Peyer's patch (tissue), 4 donors: ENCODE results near the gene CWC27. TPM values are rescaled to one million over a fixed set of nuclear protein-coding genes. Genes with fewer than 3 reads are reported as not detected.

Source experiments
- DNase-seq, 3 donors: peaks; one replicate each; pipeline ENCODE4 v3.0.0-alpha.2; 2017 to 2019
- H3K27ac ChIP-seq, 4 donors: fragments of 200-600 bp; sonication (generic); one replicate each; pipeline ENCODE4 v1.5.1; 2016 to 2019
- H3K27me3 ChIP-seq, 2 donors: fragments of 200-600 bp; sonication (generic); one replicate each; pipeline ENCODE4 v1.5.1; 2019
- H3K36me3 ChIP-seq, 3 donors: fragments of 200-600 bp; sonication (generic); one replicate each; pipeline ENCODE4 v1.5.1; 2016 to 2019
- H3K4me1 ChIP-seq, 4 donors: fragments of 200-600 bp; sonication (generic); one replicate each; pipeline ENCODE4 v1.5.1; 2016 to 2019
- H3K4me3 ChIP-seq, 4 donors: fragments of 200-600 bp; sonication (generic); 1 replicate in 3 of 4; 2 replicates in 1 of 4; pipeline ENCODE4 v1.5.1; 2016 to 2019; ENCODE audit warnings: mild to moderate bottlenecking in 1 of 4
- H3K9me3 ChIP-seq, 4 donors: fragments of 200-600 bp; sonication (generic); one replicate each; pipeline ENCODE4 v1.5.1; 2016 to 2019; ENCODE audit warnings: mild to moderate bottlenecking in 1 of 4
- CTCF ChIP-seq, 6 experiments: fragments of 450-650 bp in 4 of 6; fragments of 200-600 bp in 2 of 6; sonication (generic) in 1 of 6; IDR thresholded peaks; one replicate each; pipeline ENCODE4 v1.5.1; 2017 to 2019; ENCODE audit warnings: antibody characterized with exemption in 6 of 6, mild to moderate bottlenecking in 3 of 6, moderate library complexity in 1 of 6
- POLR2A ChIP-seq, 2 donors: fragments of 450-650 bp; IDR thresholded peaks; one replicate each; pipeline ENCODE4 v1.5.1; 2017; ENCODE audit warnings: antibody characterized with exemption in 2 of 2, mild to moderate bottlenecking in 2 of 2, moderate library complexity in 2 of 2
- total RNA-seq, 4 donors: library from RNA; depleted of rRNA; stranded (reverse); fragments of >200 nt; gene quantifications; one replicate each; pipeline ENCODE4 v1.1.0, GENCODE V29; 2016

CWC27 gene
- total RNA-seq, 4 donors from 2014 or later: 10.9 to 24.8 (median 13.6) TPM

GRCh38 chr5:64744914-64745313, 23.8 kb upstream of the CWC27 start:
- Histone ChIP-seq H3K27me3 (no peaks in the 10 kb centered on the region), H3K4me3 (no peak overlapping the region), H3K27ac (no peak overlapping the region), H3K36me3 (peaks cover 0 to 16% (median 0%) of the 10 kb centered on the region in 3 donors), H3K9me3 (no peaks in the 10 kb centered on the region), H3K4me1 (no peaks in the 10 kb centered on the region)
- no peak for DNase-seq
- TF ChIP-seq POLR2A (IDR thresholded peaks at IDR 0.05): no peak
- no peak for TF ChIP-seq CTCF (IDR thresholded peaks at IDR 0.05)

GRCh38 chr5:64746446-64746845, 22.3 kb upstream of the CWC27 start:
- DNase-seq: no peak
- H3K27ac ChIP-seq: no peak overlapping the region
- peaks cover 0 to 4% (median 0%) of the 10 kb centered on the region in 3 donors for H3K36me3 ChIP-seq
- no peak overlapping the region for H3K4me3 ChIP-seq
- TF ChIP-seq POLR2A (IDR thresholded peaks at IDR 0.05): no peak
- TF ChIP-seq CTCF (IDR thresholded peaks at IDR 0.05): no peak
- no peaks in the 10 kb centered on the region for H3K9me3 ChIP-seq
- no peaks in the 10 kb centered on the region for H3K27me3 ChIP-seq
- H3K4me1 ChIP-seq: no peaks in the 10 kb centered on the region

GRCh38 chr5:64749385-64749784, 19.3 kb upstream of the CWC27 start:
- no peak for TF ChIP-seq POLR2A (IDR thresholded peaks at IDR 0.05)
- no peak for TF ChIP-seq CTCF (IDR thresholded peaks at IDR 0.05)
- no peaks in the 10 kb centered on the region for H3K4me1 ChIP-seq

GRCh38 chr5:64754066-64754465, 14.7 kb upstream of the CWC27 start:
- Histone ChIP-seq H3K4me3 (no peak overlapping the region), H3K36me3 (peaks cover 0 to 6% (median 0%) of the 10 kb centered on the region in 3 donors), H3K27me3 (no peaks in the 10 kb centered on the region), H3K4me1 (no peaks in the 10 kb centered on the region), H3K9me3 (no peaks in the 10 kb centered on the region), H3K27ac (no peak overlapping the region)
- no peak for TF ChIP-seq CTCF (IDR thresholded peaks at IDR 0.05)
- no peak for TF ChIP-seq POLR2A (IDR thresholded peaks at IDR 0.05)
- DNase-seq: no peak

More at GRCh38 chr5:64749385-64749784, 19.3 kb upstream of the CWC27 start:
- Histone ChIP-seq H3K36me3 (peaks cover 0 to 6% (median 0%) of the 10 kb centered on the region in 3 donors), H3K9me3 (no peaks in the 10 kb centered on the region), H3K27ac (no peak overlapping the region), H3K27me3 (no peaks in the 10 kb centered on the region), H3K4me3 (no peak overlapping the region)
- DNase-seq: no peak

GRCh38 chr5:64758901-64759300, 9.8 kb upstream of the CWC27 start:
- TF ChIP-seq POLR2A (IDR thresholded peaks at IDR 0.05) (no peak), CTCF (IDR thresholded peaks at IDR 0.05) (no peak)
- Histone ChIP-seq H3K27ac (no peak overlapping the region), H3K36me3 (peaks cover 0 to 11% (median 0%) of the 10 kb centered on the region in 3 donors), H3K9me3 (no peaks in the 10 kb centered on the region), H3K4me3 (no peak overlapping the region), H3K4me1 (no peaks in the 10 kb centered on the region), H3K27me3 (no peaks in the 10 kb centered on the region)
- no peak for DNase-seq
